PC-9 (cell line): ENCODE results near the gene SLC25A44. TPM values are rescaled to one million over a fixed set of nuclear protein-coding genes. Genes with fewer than 3 reads are reported as not detected.
"Not testable (repeated sequence)": the region's sequence is repeated elsewhere in the genome, so short reads cannot be mapped to it uniquely, and the experiment has no call there.

ENCODE experiments used
- BruUV-seq: library from RNA; stranded (reverse); fragments of 400-500 nt; replicated peaks from 2 replicates; lab custom pipeline; 2021; lab: Mats Ljungman, UMichigan
- CTCF ChIA-PET: fragments of 300-600 bp; sonication (Branson Sonifier 250); formaldehyde crosslinking; loops from one replicate; lab custom pipeline; 2022; ENCODE audit warnings: antibody characterized with exemption; lab: Charles Lee
- POLR2A ChIA-PET: fragments of 300-600 bp; sonication (Branson Sonifier 250); formaldehyde crosslinking; loops from one replicate; lab custom pipeline; 2022; ENCODE audit warnings: antibody characterized with exemption; ENCODE audit not compliant: unreplicated experiment; lab: Charles Lee
- DNase-seq, 2 experiments: peaks; one replicate each; pipeline versions ENCODE4 v3.0.0 to v3.0.0-alpha.2; 2015 to 2022; ENCODE audit warnings: mixed read lengths in 1 of 2
- H2AFZ ChIP-seq: fragments of 200-600 bp; sonication (generic); 2 replicates; pipeline ENCODE4 v1.8.1; 2017; ENCODE audit warnings: antibody characterized with exemption
- H3F3A ChIP-seq: fragments of 200-600 bp; sonication (generic); 2 replicates; pipeline ENCODE4 v1.8.1; 2017; ENCODE audit warnings: antibody characterized with exemption, mild to moderate bottlenecking, low read depth; ENCODE audit not compliant: insufficient read depth
- H3K27ac ChIP-seq: fragments of 200-600 bp; sonication (generic); 2 replicates; pipeline ENCODE4 v1.6.1; 2016; ENCODE audit warnings: mixed run types
- H3K27me3 ChIP-seq: fragments of 200-600 bp; sonication (generic); 2 replicates; pipeline ENCODE4 v1.6.1; 2016; ENCODE audit warnings: low read depth, mixed run types; ENCODE audit not compliant: insufficient read depth
- H3K36me3 ChIP-seq: fragments of 200-600 bp; sonication (generic); 2 replicates; pipeline ENCODE4 v1.6.1; 2016; ENCODE audit warnings: low read depth, mixed run types
- H3K4me1 ChIP-seq: fragments of 200-600 bp; sonication (generic); replicated peaks from 2 replicates; pipeline ENCODE4 v1.6.1; 2016; ENCODE audit warnings: mixed run types; ENCODE audit not compliant: insufficient read depth
- H3K4me2 ChIP-seq: fragments of 200-600 bp; sonication (generic); 2 replicates; pipeline ENCODE4 v1.6.1; 2017; ENCODE audit warnings: mixed run types
- H3K4me3 ChIP-seq: fragments of 200-600 bp; sonication (generic); 2 replicates; pipeline ENCODE4 v1.6.1; 2016; ENCODE audit warnings: mixed run types
- H3K79me2 ChIP-seq: fragments of 200-600 bp; sonication (generic); 2 replicates; pipeline ENCODE4 v1.6.1; 2017; ENCODE audit warnings: low read depth, mixed run types
- H3K9me2 ChIP-seq: fragments of 200-600 bp; sonication (generic); 2 replicates; pipeline ENCODE4 v1.8.1; 2017; ENCODE audit warnings: mild to moderate bottlenecking; ENCODE audit not compliant: insufficient read depth
- H3K9me3 ChIP-seq: fragments of 200-600 bp; sonication (generic); 2 replicates; pipeline ENCODE4 v1.8.1; 2016; ENCODE audit warnings: low read depth; ENCODE audit not compliant: insufficient read depth
- H4K20me1 ChIP-seq: fragments of 200-600 bp; sonication (generic); 2 replicates; pipeline ENCODE4 v1.8.1; 2017; ENCODE audit not compliant: insufficient read depth
- CTCF ChIP-seq: fragments of 200-600 bp; sonication (generic); conservative IDR thresholded peaks from 2 replicates; pipeline ENCODE4 v1.6.1; 2017; ENCODE audit warnings: mixed run types, antibody characterized with exemption, mild to moderate bottlenecking, moderate library complexity
- EZH2 ChIP-seq: fragments of 200-600 bp; sonication (generic); IDR thresholded peaks from 2 replicates; pipeline ENCODE4 v1.8.0; 2017; ENCODE audit warnings: antibody characterized with exemption, low read depth
- intact Hi-C: fragments of 100-400 bp; cut with micrococcal nuclease; formaldehyde crosslinking; loops from one replicate; pipeline ENCODE4 v1.10.0; 2022; ENCODE audit not compliant: unreplicated experiment
- total RNA-seq: library from RNA; stranded (reverse); gene quantifications from 2 replicates; pipeline ENCODE4 v1.2.3, GENCODE V29; 2021

Gene SLC25A44
- total RNA-seq, 1 experiment from 2014 or later = 20.2 TPM

- Histone ChIP-seq H2AFZ (peak within 1 kb of the TSS; percentile 83), H3F3A (peaks cover 26% of the 10 kb centered on the region; the same call in 1 of the 2 replicates), H3K9me3 (no peaks in the 10 kb centered on the region), H3K9me2 (no peaks in the 10 kb centered on the region), H3K79me2 (peaks cover 19% of the 10 kb centered on the region), H3K4me1 (peaks cover 22% of the 10 kb centered on the region), H4K20me1 (no peaks in the 10 kb centered on the region), H3K4me3 (peak within 1 kb of the TSS; percentile 67), H3K27ac (peak within 1 kb of the TSS; percentile 82), H3K4me2 (peak within 1 kb of the TSS; percentile 100), H3K36me3 (no peaks in the 10 kb centered on the region), H3K27me3 (no peaks in the 10 kb centered on the region)
- DNase-seq = peak; percentile 90 to 95
- BruUV-seq = TSS peak; percentile 64
- TF ChIP-seq CTCF (no peak), EZH2 (no peak)
- ChIA-PET CTCF (interaction anchor here (0.6 to 0.7 kb wide), 3 partner anchors 66 to 244 kb away, joined by 4 to 5 read pairs (median 5); no protein-coding TSS in a partner anchor), POLR2A (interaction anchor here (0.6 to 1.2 kb wide), 9 partner anchors 19 to 897 kb away, joined by 3 to 17 read pairs (median 4); partner anchors contain the start of genes SLC25A44 and SMG5)
- intact Hi-C loops = loop anchor here (10.0 kb wide), 1 partner anchor 278 kb away; the partner anchor contains the start of gene KHDC4
These were observed 19.1 kb downstream of the SLC25A44 start, which contains the start of gene PMF1 for GRCh38 chr1:156212833-156213643. Gene PMF1, plus strand, starts transcription at chr1:156213007. Its CDS starts 9 bp downstream, at chr1:156213016.

DNA sequence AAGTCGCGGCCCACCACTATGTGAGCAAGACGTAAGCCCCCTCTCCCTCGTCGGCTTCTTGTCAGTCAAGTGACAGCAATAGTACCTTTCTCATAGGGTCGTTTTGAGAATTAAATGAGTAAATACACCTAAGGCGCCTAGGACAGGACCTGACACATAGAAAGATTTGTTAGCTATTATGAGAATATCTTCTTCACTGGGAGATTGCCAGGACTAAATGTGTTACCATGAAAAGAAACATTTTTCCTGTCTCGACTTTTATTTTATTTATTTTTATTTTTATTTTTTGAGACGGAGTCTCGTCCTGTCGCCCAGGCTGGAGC lies 19.7 kb downstream of the SLC25A44 start:
- POLR2A ChIA-PET = interaction anchor here (0.6 to 1.2 kb wide), 3 partner anchors 19 to 87 kb away, joined by 7 to 17 read pairs (median 15); partner anchors contain the start of gene SLC25A44
- Histone ChIP-seq H3K4me1 (peaks cover 23% of the 10 kb centered on the region), H3K27ac (peak overlapping the region; percentile 82), H3F3A (peaks cover 26% of the 10 kb centered on the region; the same call in 1 of the 2 replicates), H3K9me3 (no peaks in the 10 kb centered on the region), H3K27me3 (no peaks in the 10 kb centered on the region), H2AFZ (peak overlapping the region; percentile 83), H3K36me3 (no peaks in the 10 kb centered on the region), H3K9me2 (no peaks in the 10 kb centered on the region), H3K79me2 (peaks cover 19% of the 10 kb centered on the region), H4K20me1 (no peaks in the 10 kb centered on the region), H3K4me3 (peak overlapping the region; percentile 67), H3K4me2 (peak overlapping the region; percentile 100)
- TF ChIP-seq EZH2 (no peak), CTCF (no peak)
- intact Hi-C loops = loop anchor here (10.0 kb wide), 1 partner anchor 279 kb away; the partner anchor contains the start of gene KHDC4
- CTCF ChIA-PET = interaction anchor here (0.7 kb wide), 1 partner anchor 123 kb away, joined by 6 read pairs; no protein-coding TSS in a partner anchor
- BruUV-seq = no TSS peak
- DNase-seq = no peak

DNA sequence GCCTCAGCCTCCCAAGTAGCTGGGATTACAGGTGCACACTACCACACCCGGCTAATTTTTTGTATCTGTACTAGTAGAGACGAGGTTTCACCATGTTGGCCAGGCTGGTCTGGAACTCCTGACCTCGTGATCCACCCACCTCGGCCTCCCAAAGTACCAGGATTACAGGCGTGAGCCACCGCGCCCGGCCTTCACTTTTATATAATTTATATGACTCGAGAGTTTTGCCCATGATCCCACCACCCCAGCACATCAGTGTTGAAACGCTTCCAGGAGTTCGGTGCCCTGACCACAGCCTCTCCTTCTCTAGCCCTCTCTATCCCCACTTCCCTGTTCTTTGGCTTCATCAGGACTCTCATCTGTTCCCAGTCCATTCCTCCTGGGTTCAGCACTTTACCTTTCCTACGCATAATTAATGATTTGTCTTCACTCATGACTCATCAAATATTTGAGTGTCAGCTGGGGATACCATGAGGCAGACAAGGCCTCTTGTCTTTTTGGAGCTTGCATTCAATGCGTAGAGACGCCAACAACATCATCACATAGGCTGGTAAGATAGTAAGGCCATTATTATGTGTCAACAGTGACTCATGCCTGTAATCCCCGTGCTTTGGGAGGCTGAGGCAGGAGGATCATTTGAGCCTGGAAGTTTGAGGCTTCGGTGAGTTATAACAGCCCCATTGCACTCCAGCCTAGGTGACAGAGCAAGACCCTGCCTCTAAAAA lies 20.3 kb downstream of the SLC25A44 start:
- H3K9me2 ChIP-seq = no peaks in the 10 kb centered on the region
- no TSS peak for BruUV-seq
- H3K79me2 ChIP-seq = peaks cover 19% of the 10 kb centered on the region
- ChIA-PET POLR2A (interaction anchor here (0.6 kb wide), 1 partner anchor 9 kb away, joined by 7 read pairs; no protein-coding TSS in a partner anchor), CTCF (interaction anchor here (0.7 kb wide), 1 partner anchor 124 kb away, joined by 6 read pairs; no protein-coding TSS in a partner anchor)
- peak overlapping the region; percentile 67 for H3K4me3 ChIP-seq
- H3K27me3 ChIP-seq = no peaks in the 10 kb centered on the region
- H3K27ac ChIP-seq = peak overlapping the region; percentile 82; the same call in 1 of the 2 replicates
- no peaks in the 10 kb centered on the region for H3K36me3 ChIP-seq
- peaks cover 23% of the 10 kb centered on the region for H3K4me1 ChIP-seq
- peak overlapping the region; percentile 100 for H3K4me2 ChIP-seq
- no peaks in the 10 kb centered on the region for H3K9me3 ChIP-seq
- H2AFZ ChIP-seq = no peak overlapping the region
- peaks cover 26% of the 10 kb centered on the region; the same call in 1 of the 2 replicates for H3F3A ChIP-seq
- TF ChIP-seq EZH2 (no peak), CTCF (no peak)
- H4K20me1 ChIP-seq = no peaks in the 10 kb centered on the region
- intact Hi-C loops = loop anchor here (10.0 kb wide), 1 partner anchor 279 kb away; the partner anchor contains the start of gene KHDC4
- DNase-seq = peak; percentile 26 to 78

DNA sequence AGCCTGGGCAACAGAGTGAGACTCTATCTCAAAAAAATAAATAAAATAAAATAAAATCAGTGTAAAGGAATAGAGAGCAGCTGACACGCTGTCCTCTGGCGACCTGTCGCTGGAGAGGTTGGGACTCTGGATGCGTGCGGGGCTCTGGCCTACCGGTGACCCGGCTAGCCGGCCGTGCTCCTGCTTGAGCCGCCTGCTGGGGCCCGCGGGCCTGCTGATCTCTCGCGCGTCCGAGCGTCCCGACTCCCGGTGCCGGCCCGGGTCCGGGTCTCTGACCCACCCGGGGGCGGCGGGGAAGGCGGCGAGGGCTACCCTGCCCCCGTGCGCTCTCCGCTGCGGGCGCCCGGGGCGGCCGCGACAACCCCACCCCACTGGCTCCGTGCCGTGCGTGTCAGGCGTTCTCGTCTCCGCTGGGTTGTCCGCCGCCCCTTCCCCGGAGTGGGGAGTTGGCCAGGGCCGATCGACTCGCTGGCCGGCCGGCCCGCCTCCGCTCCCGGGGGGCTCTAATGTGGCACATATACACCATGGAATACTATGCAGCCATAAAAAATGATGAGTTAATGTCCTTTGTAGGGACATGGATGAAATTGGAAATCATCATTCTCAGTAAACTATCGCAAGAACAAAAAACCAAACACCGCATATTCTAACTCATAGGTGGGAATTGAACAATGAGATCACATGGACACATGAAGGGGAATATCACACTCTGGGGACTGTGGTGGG lies 22.6 kb downstream of the SLC25A44 start:
- H3K27ac ChIP-seq, H3K9me3 ChIP-seq, H3K4me2 ChIP-seq, H3K27me3 ChIP-seq, H3K9me2 ChIP-seq, CTCF ChIA-PET, H3K4me3 ChIP-seq, BruUV-seq, POLR2A ChIA-PET, H4K20me1 ChIP-seq, DNase-seq, H2AFZ ChIP-seq, H3K36me3 ChIP-seq: not testable (repeated sequence)
- intact Hi-C loops = loop anchor here (10.0 kb wide), 1 partner anchor 282 kb away; the partner anchor contains the start of gene KHDC4
- H3F3A ChIP-seq = peaks cover 23% of the 10 kb centered on the region; the same call in 1 of the 2 replicates
- peaks cover 23% of the 10 kb centered on the region for H3K4me1 ChIP-seq
- H3K79me2 ChIP-seq = peaks cover 24% of the 10 kb centered on the region
